ENCODE measurements around the gene NR2F1-AS1.
A peak's percentile ranks its signal among the peaks of the same experiment; 100 is the strongest.

The NR2F1-AS1 gene

GRCh38 chr5:93503598-93504067 is 77.4 kb downstream of the NR2F1-AS1 start:
- DNase-seq (ENCODE audit: low read depth) = no peak
- TF ChIP-seq, protein P1, sequence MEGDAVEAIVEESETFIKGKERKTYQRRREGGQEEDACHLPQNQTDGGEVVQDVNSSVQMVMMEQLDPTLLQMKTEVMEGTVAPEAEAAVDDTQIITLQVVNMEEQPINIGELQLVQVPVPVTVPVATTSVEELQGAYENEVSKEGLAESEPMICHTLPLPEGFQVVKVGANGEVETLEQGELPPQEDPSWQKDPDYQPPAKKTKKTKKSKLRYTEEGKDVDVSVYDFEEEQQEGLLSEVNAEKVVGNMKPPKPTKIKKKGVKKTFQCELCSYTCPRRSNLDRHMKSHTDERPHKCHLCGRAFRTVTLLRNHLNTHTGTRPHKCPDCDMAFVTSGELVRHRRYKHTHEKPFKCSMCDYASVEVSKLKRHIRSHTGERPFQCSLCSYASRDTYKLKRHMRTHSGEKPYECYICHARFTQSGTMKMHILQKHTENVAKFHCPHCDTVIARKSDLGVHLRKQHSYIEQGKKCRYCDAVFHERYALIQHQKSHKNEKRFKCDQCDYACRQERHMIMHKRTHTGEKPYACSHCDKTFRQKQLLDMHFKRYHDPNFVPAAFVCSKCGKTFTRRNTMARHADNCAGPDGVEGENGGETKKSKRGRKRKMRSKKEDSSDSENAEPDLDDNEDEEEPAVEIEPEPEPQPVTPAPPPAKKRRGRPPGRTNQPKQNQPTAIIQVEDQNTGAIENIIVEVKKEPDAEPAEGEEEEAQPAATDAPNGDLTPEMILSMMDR (IDR thresholded peaks at IDR 0.05; ENCODE audit: control insufficient read depth, extremely low read depth, insufficient read depth) = no peak
- H3K4me3 ChIP-seq (ENCODE audit: low read depth, low read length) = no peak overlapping the region

GRCh38 chr5:93497096-93497495 is 83.9 kb downstream of the NR2F1-AS1 start:
- no peak overlapping the region for H3K4me3 ChIP-seq (ENCODE audit: low read depth, low read length)
- peak; percentile 2 for DNase-seq (ENCODE audit: low read depth)
- TF ChIP-seq, protein P1 (IDR thresholded peaks at IDR 0.05; ENCODE audit: control insufficient read depth, extremely low read depth, insufficient read depth) = no peak

GRCh38 chr5:93479982-93480509 is 101.0 kb downstream of the NR2F1-AS1 start:
- TF ChIP-seq, protein P1 (IDR thresholded peaks at IDR 0.05; ENCODE audit: control insufficient read depth, extremely low read depth, insufficient read depth) = no peak
- no peak overlapping the region for H3K4me3 ChIP-seq (ENCODE audit: low read depth, low read length)
- DNase-seq (ENCODE audit: low read depth) = no peak

GRCh38 chr5:93477816-93478215 is 103.2 kb downstream of the NR2F1-AS1 start:
- DNase-seq (ENCODE audit: low read depth) = no peak
- TF ChIP-seq, protein P1 (IDR thresholded peaks at IDR 0.05; ENCODE audit: control insufficient read depth, extremely low read depth, insufficient read depth) = no peak
- no peak overlapping the region for H3K4me3 ChIP-seq (ENCODE audit: low read depth, low read length)

DNA sequence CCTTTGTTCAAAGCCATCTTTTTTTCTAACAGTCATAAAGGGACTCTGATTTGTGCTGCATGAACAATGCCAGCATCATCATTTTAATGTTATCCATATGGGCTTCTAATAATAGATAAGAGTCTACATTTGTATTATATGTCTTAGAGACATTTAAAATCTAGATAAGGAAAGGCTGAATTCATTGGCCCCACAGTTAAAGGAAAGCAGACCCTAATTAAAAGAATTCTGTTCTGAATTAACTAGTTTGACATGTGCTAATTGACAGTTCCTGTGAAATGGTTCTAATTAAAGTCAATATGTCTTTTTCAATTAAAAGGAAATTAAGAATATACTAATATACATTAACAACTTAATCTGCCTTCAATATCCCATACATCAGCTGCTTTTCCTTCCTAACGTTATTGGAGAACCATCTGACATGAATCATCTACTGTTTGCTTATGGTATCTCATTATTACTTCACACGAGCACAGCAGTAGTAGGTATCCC is 104.7 kb downstream of the NR2F1-AS1 start:
- TF ChIP-seq, protein P1 (IDR thresholded peaks at IDR 0.05; ENCODE audit: control insufficient read depth, extremely low read depth, insufficient read depth) = no peak
- no peak for DNase-seq (ENCODE audit: low read depth)
- H3K4me3 ChIP-seq (ENCODE audit: low read depth, low read length) = no peak overlapping the region

- TF ChIP-seq, protein P1 (IDR thresholded peaks at IDR 0.05; ENCODE audit: control insufficient read depth, extremely low read depth, insufficient read depth) = no peak
- DNase-seq (ENCODE audit: low read depth) = no peak
- H3K4me3 ChIP-seq (ENCODE audit: low read depth, low read length) = no peak overlapping the region
Observed at GRCh38 chr5:93462916-93463315, 118.1 kb downstream of the NR2F1-AS1 start.

- DNase-seq (ENCODE audit: low read depth) = no peak
- H3K4me3 ChIP-seq (ENCODE audit: low read depth, low read length) = no peak overlapping the region
- TF ChIP-seq, protein P1 (IDR thresholded peaks at IDR 0.05; ENCODE audit: control insufficient read depth, extremely low read depth, insufficient read depth) = no peak
Observed at GRCh38 chr5:93461756-93462155, 119.3 kb downstream of the NR2F1-AS1 start.
